Measurements from ENCODE around the gene EIF1AX. TPM values are rescaled to one million over a fixed set of nuclear protein-coding genes. Genes with fewer than 3 reads are reported as not detected.
"Not testable (repeated sequence)": the region's sequence is repeated elsewhere in the genome, so short reads cannot be mapped to it uniquely, and the experiment has no call there.

Gene EIF1AX
- 100 to 1,000 TPM; 199 to 211 TPM for total RNA-seq

GRCh38 chrX:20141281-20142220, at the start of gene EIF1AX:
EIF1AX (minus strand) TSS chrX:20141838; CDS start chrX:20141640, 198 bp downstream.
- CTCF ChIA-PET = no interaction called here
- POLR2A ChIA-PET = interaction anchor here (1.3 to 1.4 kb wide), 2 partner anchors 124 to 271 kb away, joined by 4 to 5 read pairs; no protein-coding TSS in a partner anchor

GRCh38 chrX:20189171-20189570, 47.5 kb upstream of the EIF1AX start:
- ChIA-PET POLR2A (no interaction called here), CTCF (no interaction called here)

GRCh38 chrX:20181598-20182329, 40.1 kb upstream of the EIF1AX start:
- CTCF ChIA-PET = no interaction called here
- POLR2A ChIA-PET = no interaction called here

GRCh38 chrX:20177093-20177492, 35.5 kb upstream of the EIF1AX start:
- POLR2A ChIA-PET = interaction anchor here (0.6 kb wide), 1 partner anchor 90 kb away, joined by 3 read pairs; no protein-coding TSS in a partner anchor
- CTCF ChIA-PET = no interaction called here

- CTCF ChIA-PET = no interaction called here
- POLR2A ChIA-PET = no interaction called here
These were observed 32.2 kb upstream of the EIF1AX start for GRCh38 chrX:20173856-20174255.

GRCh38 chrX:20173313-20173712, 31.7 kb upstream of the EIF1AX start:
- POLR2A ChIA-PET = no interaction called here

GRCh38 chrX:20171887-20172286, 30.2 kb upstream of the EIF1AX start:
- ChIA-PET CTCF (no interaction called here), POLR2A (no interaction called here)

More at GRCh38 chrX:20173313-20173712, 31.7 kb upstream of the EIF1AX start:
- CTCF ChIA-PET = no interaction called here

- CTCF ChIA-PET, POLR2A ChIA-PET: not testable (repeated sequence)
These were observed 20.9 kb upstream of the EIF1AX start for GRCh38 chrX:20162516-20162915.

- POLR2A ChIA-PET = no interaction called here
- CTCF ChIA-PET = no interaction called here
These were observed 18.3 kb upstream of the EIF1AX start for GRCh38 chrX:20159797-20160385.

- CTCF ChIA-PET = no interaction called here
- POLR2A ChIA-PET = no interaction called here
These were observed 10.1 kb upstream of the EIF1AX start for GRCh38 chrX:20151689-20152088.

GRCh38 chrX:20149326-20149725, 7.7 kb upstream of the EIF1AX start:
- ChIA-PET POLR2A (no interaction called here), CTCF (no interaction called here)

GRCh38 chrX:20147561-20147960, 5.9 kb upstream of the EIF1AX start:
- CTCF ChIA-PET = no interaction called here
- POLR2A ChIA-PET = no interaction called here

- CTCF ChIA-PET = no interaction called here
- POLR2A ChIA-PET = no interaction called here
These were observed 2.9 kb upstream of the EIF1AX start for GRCh38 chrX:20144491-20144890.

GRCh38 chrX:20143561-20143960, 1.9 kb upstream of the EIF1AX start:
- ChIA-PET CTCF (interaction anchor here (0.5 kb wide), 1 partner anchor 12 kb away, joined by 7 read pairs; no protein-coding TSS in a partner anchor), POLR2A (no interaction called here)

GRCh38 chrX:20143111-20143510, 1.5 kb upstream of the EIF1AX start:
- CTCF ChIA-PET = interaction anchor here (0.5 to 0.9 kb wide), 2 partner anchors 12 to 20 kb away, joined by 3 to 7 read pairs; no protein-coding TSS in a partner anchor
- POLR2A ChIA-PET = no interaction called here

GRCh38 chrX:20140420-20140819, 1.2 kb downstream of the EIF1AX start:
- POLR2A ChIA-PET = interaction anchor here (1.4 kb wide), 1 partner anchor 272 kb away, joined by 4 read pairs; no protein-coding TSS in a partner anchor
- CTCF ChIA-PET = no interaction called here

- POLR2A ChIA-PET = interaction anchor here (1.4 kb wide), 1 partner anchor 273 kb away, joined by 4 read pairs; no protein-coding TSS in a partner anchor
- CTCF ChIA-PET = no interaction called here
These were observed 1.7 kb downstream of the EIF1AX start for GRCh38 chrX:20139966-20140365.

GRCh38 chrX:20135944-20136343, 5.7 kb downstream of the EIF1AX start:
- POLR2A ChIA-PET = interaction anchor here (0.6 kb wide), 1 partner anchor 498 kb away, joined by 4 read pairs; no protein-coding TSS in a partner anchor

GRCh38 chrX:20132666-20133065, 9.0 kb downstream of the EIF1AX start:
- POLR2A ChIA-PET = no interaction called here
- CTCF ChIA-PET = no interaction called here

More at GRCh38 chrX:20135944-20136343, 5.7 kb downstream of the EIF1AX start:
- CTCF ChIA-PET = no interaction called here

- POLR2A ChIA-PET = no interaction called here
- CTCF ChIA-PET = no interaction called here
These were observed 11.3 kb downstream of the EIF1AX start for GRCh38 chrX:20130357-20130756.
